ENCODE data around the gene ICE2. TPM values are rescaled to one million over a fixed set of nuclear protein-coding genes. Genes with fewer than 3 reads are reported as not detected.

ICE2 gene
- total RNA-seq, 1 donor from 2014 or later = 22.9 TPM

GRCh38 chr15:60386615-60387014, 92.3 kb downstream of the ICE2 start:
- H3K4me1 ChIP-seq = peaks cover 96% of the 10 kb centered on the region
- DNase-seq = no peak
- H3K36me3 ChIP-seq = peaks cover 35% of the 10 kb centered on the region
- H3K9me3 ChIP-seq (replicated peaks) = no peaks in the 10 kb centered on the region
- no peak overlapping the region for H3K27ac ChIP-seq (replicated peaks)
- TF ChIP-seq, protein P1, sequence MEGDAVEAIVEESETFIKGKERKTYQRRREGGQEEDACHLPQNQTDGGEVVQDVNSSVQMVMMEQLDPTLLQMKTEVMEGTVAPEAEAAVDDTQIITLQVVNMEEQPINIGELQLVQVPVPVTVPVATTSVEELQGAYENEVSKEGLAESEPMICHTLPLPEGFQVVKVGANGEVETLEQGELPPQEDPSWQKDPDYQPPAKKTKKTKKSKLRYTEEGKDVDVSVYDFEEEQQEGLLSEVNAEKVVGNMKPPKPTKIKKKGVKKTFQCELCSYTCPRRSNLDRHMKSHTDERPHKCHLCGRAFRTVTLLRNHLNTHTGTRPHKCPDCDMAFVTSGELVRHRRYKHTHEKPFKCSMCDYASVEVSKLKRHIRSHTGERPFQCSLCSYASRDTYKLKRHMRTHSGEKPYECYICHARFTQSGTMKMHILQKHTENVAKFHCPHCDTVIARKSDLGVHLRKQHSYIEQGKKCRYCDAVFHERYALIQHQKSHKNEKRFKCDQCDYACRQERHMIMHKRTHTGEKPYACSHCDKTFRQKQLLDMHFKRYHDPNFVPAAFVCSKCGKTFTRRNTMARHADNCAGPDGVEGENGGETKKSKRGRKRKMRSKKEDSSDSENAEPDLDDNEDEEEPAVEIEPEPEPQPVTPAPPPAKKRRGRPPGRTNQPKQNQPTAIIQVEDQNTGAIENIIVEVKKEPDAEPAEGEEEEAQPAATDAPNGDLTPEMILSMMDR (IDR thresholded peaks at IDR 0.05; ENCODE audit: borderline replicate concordance) = no peak
- no peaks in the 10 kb centered on the region for H3K27me3 ChIP-seq (ENCODE audit: low read depth)
- intact Hi-C loops (cut with micrococcal nuclease) = no loop called here
- H3K4me3 ChIP-seq = no peak overlapping the region

DNA sequence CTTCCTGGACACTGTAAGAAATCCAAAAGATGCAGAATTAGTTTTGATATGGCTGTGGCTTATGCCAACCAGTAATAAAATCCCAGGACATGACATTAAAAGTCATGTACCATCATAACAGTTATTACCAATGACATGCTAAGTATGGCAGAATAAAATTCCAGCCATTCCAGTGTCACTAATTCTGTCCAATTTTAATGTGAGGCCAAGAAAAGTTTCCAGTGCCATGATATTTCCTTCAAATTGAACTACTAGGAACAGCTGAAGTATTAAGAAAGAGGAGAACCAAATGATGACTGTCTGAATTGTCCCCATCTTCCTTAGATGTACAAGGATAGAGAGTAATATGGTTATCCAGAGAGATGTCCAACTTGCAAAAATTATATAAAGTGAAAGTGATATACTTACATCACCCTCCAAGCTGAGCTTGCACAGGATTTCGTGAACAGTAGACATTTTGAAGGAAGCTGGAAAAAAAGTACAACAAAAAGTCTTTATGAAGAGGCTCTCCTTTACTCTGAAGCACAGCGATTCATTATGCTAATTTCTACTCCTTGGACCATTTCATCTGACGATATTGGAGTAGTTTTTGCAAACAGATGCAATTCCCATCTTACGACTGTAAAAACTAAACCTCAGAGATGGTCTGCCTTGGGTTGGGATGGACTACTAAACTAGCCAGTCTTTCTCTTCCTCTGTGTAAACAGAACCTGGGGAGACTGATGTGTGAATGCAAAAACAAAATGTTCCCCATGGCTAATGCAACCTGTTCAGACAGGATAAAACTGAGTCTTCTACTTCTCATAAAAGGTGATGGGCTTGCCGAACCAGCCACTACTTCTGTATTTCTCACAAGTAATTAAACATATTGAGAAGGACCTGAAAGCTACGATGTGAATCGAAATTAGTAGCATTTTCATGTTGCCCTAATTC, 93.1 kb downstream of the ICE2 start:
- peaks cover 94% of the 10 kb centered on the region for H3K4me1 ChIP-seq

DNA sequence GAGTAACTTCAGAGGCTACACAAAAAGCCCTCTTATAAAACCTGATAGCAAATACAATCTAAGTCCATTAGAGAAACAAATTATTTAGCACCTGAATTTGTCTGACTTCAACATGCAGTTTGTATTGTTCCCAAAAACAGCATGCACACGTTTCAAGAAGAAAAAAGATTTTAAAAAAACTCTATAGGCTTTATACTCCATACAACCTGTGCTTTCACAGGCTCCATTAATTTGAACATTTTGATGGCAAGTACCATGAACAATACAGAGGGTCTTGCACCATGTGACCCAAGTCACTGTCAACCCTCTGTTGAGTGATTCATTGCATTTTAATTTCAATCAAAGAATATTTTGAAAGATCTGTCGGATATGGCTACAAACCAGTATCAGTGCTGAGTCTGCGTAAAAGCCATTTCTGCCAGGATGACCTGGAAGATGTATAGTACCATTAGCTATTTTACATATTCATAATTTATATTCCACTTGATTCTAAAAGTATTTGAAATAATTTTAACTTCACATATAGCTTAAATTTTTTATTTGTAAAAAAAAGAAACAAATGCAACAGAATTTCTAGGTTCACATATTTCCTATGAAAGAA, 94.3 kb downstream of the ICE2 start:
- Histone ChIP-seq H3K27ac (replicated peaks) (no peak overlapping the region), H3K4me3 (no peak overlapping the region), H3K27me3 (ENCODE audit: low read depth) (no peaks in the 10 kb centered on the region), H3K9me3 (replicated peaks) (no peaks in the 10 kb centered on the region), H3K36me3 (peaks cover 44% of the 10 kb centered on the region), H3K4me1 (peaks cover 93% of the 10 kb centered on the region)
- TF ChIP-seq, protein P1 (IDR thresholded peaks at IDR 0.05; ENCODE audit: borderline replicate concordance) = no peak
- DNase-seq = no peak
- intact Hi-C loops (cut with micrococcal nuclease) = no loop called here

More for the DNA sequence above, 93.1 kb downstream of the ICE2 start:
- Histone ChIP-seq H3K27ac (replicated peaks) (peak overlapping the region; percentile 5), H3K27me3 (ENCODE audit: low read depth) (no peaks in the 10 kb centered on the region), H3K4me3 (no peak overlapping the region), H3K9me3 (replicated peaks) (no peaks in the 10 kb centered on the region), H3K36me3 (peaks cover 37% of the 10 kb centered on the region)
- TF ChIP-seq, protein P1 (IDR thresholded peaks at IDR 0.05; ENCODE audit: borderline replicate concordance) = no peak
- intact Hi-C loops (cut with micrococcal nuclease) = no loop called here
- DNase-seq = no peak

DNA sequence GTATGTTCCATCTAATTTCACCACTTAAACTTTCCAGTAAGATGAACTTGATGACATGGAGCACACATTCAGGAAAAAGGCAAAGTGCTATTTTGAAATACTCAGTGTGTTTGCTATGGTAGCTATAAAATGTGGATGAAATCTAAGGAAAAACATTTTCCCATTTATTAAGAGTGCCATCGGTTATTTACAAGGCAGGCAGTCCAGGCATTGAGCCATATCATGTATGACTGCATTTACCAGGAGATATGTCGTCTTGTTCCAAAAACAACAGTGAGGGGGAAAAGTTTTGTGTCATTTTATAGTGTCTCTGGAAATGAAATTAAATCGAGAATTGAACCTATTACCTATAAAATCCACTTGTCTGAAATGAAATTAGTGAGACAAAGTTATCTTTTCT, 94.9 kb downstream of the ICE2 start:
- Histone ChIP-seq H3K36me3 (peaks cover 50% of the 10 kb centered on the region), H3K27ac (replicated peaks) (peak overlapping the region; percentile 4), H3K4me3 (no peak overlapping the region)

More for the DNA sequence above, 94.9 kb downstream of the ICE2 start:
- Histone ChIP-seq H3K9me3 (replicated peaks) (no peaks in the 10 kb centered on the region), H3K4me1 (peaks cover 93% of the 10 kb centered on the region), H3K27me3 (ENCODE audit: low read depth) (no peaks in the 10 kb centered on the region)
- TF ChIP-seq, protein P1 (IDR thresholded peaks at IDR 0.05; ENCODE audit: borderline replicate concordance) = no peak
- no peak for DNase-seq
- intact Hi-C loops (cut with micrococcal nuclease) = no loop called here
